Adrenal gland (tissue), 5 donors: ENCODE results near the gene RNMT.

Source experiments
- POLR2A ChIP-seq, 2 donors: fragments of 450-650 bp; IDR thresholded peaks; one replicate each; pipeline ENCODE4 v1.6.1; 2017; ENCODE audit warnings: antibody characterized with exemption in 2 of 2, mild to moderate bottlenecking in 2 of 2, moderate library complexity in 1 of 2
- TF ChIP-seq, protein P1 (sequence below), 6 experiments: fragments of 450-650 bp in 4 of 6; fragments of 200-600 bp in 2 of 6; sonication (generic) in 1 of 6; IDR thresholded peaks; 1 replicate in 5 of 6; 2 replicates in 1 of 6; pipeline versions ENCODE4 v1.5.1 to v1.8.0; 2016 to 2021; ENCODE audit warnings: antibody characterized with exemption in 6 of 6, mild to moderate bottlenecking in 2 of 6, moderate library complexity in 1 of 6
- donor health status: DM: no; HTN: no; CAD: no.

- TF ChIP-seq, protein P1, sequence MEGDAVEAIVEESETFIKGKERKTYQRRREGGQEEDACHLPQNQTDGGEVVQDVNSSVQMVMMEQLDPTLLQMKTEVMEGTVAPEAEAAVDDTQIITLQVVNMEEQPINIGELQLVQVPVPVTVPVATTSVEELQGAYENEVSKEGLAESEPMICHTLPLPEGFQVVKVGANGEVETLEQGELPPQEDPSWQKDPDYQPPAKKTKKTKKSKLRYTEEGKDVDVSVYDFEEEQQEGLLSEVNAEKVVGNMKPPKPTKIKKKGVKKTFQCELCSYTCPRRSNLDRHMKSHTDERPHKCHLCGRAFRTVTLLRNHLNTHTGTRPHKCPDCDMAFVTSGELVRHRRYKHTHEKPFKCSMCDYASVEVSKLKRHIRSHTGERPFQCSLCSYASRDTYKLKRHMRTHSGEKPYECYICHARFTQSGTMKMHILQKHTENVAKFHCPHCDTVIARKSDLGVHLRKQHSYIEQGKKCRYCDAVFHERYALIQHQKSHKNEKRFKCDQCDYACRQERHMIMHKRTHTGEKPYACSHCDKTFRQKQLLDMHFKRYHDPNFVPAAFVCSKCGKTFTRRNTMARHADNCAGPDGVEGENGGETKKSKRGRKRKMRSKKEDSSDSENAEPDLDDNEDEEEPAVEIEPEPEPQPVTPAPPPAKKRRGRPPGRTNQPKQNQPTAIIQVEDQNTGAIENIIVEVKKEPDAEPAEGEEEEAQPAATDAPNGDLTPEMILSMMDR (IDR thresholded peaks at IDR 0.05): peak in 1 of 6 experiments; percentile 10
- TF ChIP-seq POLR2A (IDR thresholded peaks at IDR 0.05): no peak
These were observed 85.5 kb downstream of the RNMT start for GRCh38 chr18:13811993-13812392.
